WI38 (cell line): ENCODE data around the gene FHL2.
A peak's percentile ranks its signal among the peaks of the same experiment; 100 is the strongest.

Experiments
- H3K4me3 ChIP-seq: 2 replicates; pipeline ENCODE4 v1.5.1; 2011; ENCODE audit warnings: low read depth, mild to moderate bottlenecking, control low read depth, low read length
- CTCF ChIP-seq: IDR thresholded peaks from 2 replicates; pipeline ENCODE4 v1.5.1; 2012; ENCODE audit warnings: low read depth, mild to moderate bottlenecking, control low read depth, low read length

Gene FHL2, protein sequence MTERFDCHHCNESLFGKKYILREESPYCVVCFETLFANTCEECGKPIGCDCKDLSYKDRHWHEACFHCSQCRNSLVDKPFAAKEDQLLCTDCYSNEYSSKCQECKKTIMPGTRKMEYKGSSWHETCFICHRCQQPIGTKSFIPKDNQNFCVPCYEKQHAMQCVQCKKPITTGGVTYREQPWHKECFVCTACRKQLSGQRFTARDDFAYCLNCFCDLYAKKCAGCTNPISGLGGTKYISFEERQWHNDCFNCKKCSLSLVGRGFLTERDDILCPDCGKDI

DNA sequence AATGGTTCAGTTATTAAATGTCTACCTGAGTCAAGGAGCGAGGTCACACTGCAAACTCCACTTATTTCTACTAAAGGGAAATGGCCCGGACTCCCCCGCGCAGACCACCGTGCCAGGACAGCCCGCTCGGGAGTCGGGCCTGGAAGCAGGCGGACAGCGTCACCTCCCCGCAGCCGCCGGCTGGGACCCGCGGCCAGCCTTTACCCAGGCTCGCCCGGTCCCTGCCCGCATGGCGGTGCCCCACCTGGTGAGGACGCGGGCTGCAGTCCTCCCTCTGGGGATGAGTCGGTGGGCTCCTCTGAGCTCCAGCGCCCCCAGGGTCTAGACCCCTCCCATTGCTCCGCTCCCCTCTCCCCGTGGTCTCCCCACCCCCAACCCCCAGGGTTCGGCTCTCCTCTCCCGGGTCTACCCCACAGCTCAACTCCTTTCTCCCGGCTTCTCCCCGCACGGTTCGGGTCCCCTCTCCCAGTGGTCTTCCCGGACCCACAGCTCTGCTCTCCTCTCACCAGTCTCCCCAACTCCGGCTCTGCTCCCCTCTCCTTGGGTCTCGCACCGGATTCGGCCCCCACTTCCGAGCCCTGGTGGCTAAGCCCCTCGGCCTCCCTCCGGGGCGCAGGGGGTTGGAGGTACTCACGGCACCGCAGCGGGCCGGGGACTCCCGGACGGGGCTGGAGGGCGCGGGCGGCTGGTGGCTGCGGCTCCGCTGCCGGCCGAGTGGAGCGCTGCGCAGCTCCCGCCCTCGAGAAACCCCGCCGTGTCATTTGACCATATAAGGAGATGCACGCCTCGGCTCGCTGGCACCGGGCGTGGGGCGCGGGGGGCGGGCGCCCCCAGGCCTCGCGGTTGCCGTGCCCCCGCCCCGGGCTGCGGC lies at the start of gene FHL2:
Gene FHL2, minus strand, starts transcription at position 716 of the 871 bp plus-strand sequence. CDS start 12,535 bp downstream, outside the sequence.
- H3K4me3 ChIP-seq: peak within 1 kb of the TSS; percentile 99
- TF ChIP-seq CTCF: peak; percentile 32; the same call in 1 of the 2 replicates

DNA sequence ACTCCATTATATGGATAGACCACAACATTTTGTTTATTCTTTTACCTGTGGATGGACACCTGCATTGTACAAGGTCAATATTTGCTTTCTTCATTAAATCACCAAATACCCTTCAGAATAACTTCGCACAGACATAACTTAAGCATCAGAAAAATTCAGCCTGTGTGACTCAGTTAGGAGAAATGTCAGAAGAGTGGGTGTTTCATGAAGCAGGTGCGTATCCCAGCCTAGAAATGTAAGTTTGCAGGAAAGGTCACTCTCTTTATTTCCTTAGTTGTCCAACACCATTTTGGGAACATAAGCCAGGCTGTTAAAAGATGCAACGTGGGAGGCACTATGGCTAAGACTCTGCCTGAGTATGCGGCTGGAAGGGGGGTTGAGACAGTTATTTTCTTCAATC lies 48.6 kb upstream of the FHL2 start:
- no peak overlapping the region for H3K4me3 ChIP-seq
- no peak for TF ChIP-seq CTCF

- H3K4me3 ChIP-seq: no peak overlapping the region
- TF ChIP-seq CTCF: no peak
Observed at GRCh38 chr2:105446501-105446900, 47.6 kb upstream of the FHL2 start.

DNA sequence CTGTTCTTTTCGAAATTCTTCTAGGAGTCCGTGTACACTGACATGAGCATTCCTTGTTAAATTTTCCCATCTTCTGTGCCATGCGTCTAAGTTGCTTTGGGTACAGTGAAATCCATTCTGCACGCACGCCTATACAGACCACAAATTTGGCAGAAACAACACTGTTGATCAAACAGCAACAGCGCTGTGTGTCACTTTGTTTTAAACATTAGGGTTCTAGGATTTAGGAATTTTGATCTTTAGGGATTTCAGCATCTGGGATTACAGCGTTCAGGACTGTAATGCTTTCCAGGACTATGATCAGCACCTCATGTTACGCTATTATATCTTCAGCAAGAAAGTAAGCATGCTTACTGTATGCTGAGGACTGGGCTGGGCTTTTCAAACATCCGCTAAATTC lies 47.1 kb upstream of the FHL2 start:
- no peak overlapping the region for H3K4me3 ChIP-seq
- no peak for TF ChIP-seq CTCF

- H3K4me3 ChIP-seq: no peak overlapping the region
- TF ChIP-seq CTCF: no peak
Observed at GRCh38 chr2:105445498-105445897, 46.6 kb upstream of the FHL2 start.

DNA sequence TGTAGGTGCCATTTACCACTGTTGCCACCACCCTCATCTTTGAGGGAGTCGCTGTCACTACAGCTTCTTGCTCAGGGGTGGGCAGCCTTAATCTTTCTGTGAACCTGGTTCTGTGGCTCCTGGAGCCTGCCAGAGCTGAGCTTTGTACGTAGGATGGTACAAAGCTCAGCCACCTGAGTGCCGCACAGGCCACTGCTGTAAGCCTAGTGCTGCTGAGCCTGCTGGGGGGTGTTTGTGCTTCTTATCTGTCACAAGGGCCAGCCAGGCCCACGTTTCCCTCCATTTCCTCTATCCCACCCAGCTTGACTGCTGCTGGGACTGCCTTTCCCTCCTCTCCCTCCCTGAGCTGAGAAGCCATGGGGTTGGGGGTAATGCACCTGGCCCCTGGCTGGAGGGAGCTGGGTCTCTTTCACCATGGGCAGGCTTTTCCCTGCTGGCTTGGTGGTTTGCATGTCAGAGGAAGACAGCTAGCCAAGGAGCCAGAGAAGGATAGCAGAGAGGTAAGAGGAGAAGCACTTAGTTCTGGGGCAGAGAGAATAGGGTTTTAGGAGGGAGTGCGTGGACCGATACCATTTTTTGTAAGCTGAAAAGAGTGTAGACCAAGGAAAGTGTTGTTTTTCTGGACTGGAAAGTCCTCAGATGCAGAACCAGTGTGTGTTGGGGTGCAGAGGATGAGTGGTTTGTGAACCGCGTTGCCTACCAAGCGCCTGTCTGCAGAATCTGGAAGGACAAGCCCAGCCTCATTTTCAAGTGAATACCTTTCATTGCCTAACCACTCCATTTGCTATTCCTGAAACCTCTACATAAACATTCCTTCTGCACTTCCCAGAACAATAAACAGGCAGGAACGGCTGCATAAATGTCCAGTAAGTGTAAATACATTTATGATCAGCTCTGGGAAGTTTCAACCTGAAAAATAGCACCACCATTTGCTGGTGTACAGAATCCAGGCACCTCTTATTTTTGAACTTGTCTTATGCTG lies 45.1 kb upstream of the FHL2 start:
- TF ChIP-seq CTCF: no peak
- H3K4me3 ChIP-seq: no peak overlapping the region
